WI38 (cell line): ENCODE results near the gene SLC8A2.
"Not testable (repeated sequence)": the region's sequence is repeated elsewhere in the genome, so short reads cannot be mapped to it uniquely, and the experiment has no call there.

Experiments used
- H3K4me3 ChIP-seq: 2 replicates; pipeline ENCODE4 v1.5.1; 2011; ENCODE audit warnings: low read depth, mild to moderate bottlenecking, control low read depth, low read length
- CTCF ChIP-seq: IDR thresholded peaks from 2 replicates; pipeline ENCODE4 v1.5.1; 2012; ENCODE audit warnings: low read depth, mild to moderate bottlenecking, control low read depth, low read length

Gene SLC8A2

GRCh38 chr19:47390533-47391488 is 80.9 kb downstream of the SLC8A2 start:
- TF ChIP-seq CTCF, result no peak
- H3K4me3 ChIP-seq, result no peak overlapping the region

- no peak overlapping the region for H3K4me3 ChIP-seq
- no peak for TF ChIP-seq CTCF
These were observed 82.5 kb downstream of the SLC8A2 start for GRCh38 chr19:47389150-47389556.

- H3K4me3 ChIP-seq, result not testable (repeated sequence)
These were observed 83.0 kb downstream of the SLC8A2 start for GRCh38 chr19:47388721-47389120.

- not testable (repeated sequence) for H3K4me3 ChIP-seq
These were observed 84.1 kb downstream of the SLC8A2 start for GRCh38 chr19:47387623-47388022.

GRCh38 chr19:47386582-47386981 is 85.1 kb downstream of the SLC8A2 start:
- not testable (repeated sequence) for H3K4me3 ChIP-seq

GRCh38 chr19:47384533-47384932 is 87.2 kb downstream of the SLC8A2 start:
- not testable (repeated sequence) for H3K4me3 ChIP-seq

- H3K4me3 ChIP-seq, result not testable (repeated sequence)
These were observed 87.8 kb downstream of the SLC8A2 start for GRCh38 chr19:47383890-47384289.

GRCh38 chr19:47381653-47382279 is 89.9 kb downstream of the SLC8A2 start:
- H3K4me3 ChIP-seq, result no peak overlapping the region
- TF ChIP-seq CTCF, result no peak

- no peak overlapping the region for H3K4me3 ChIP-seq
- no peak for TF ChIP-seq CTCF
These were observed 90.6 kb downstream of the SLC8A2 start for GRCh38 chr19:47381121-47381520.

- no peak overlapping the region for H3K4me3 ChIP-seq
- TF ChIP-seq CTCF, result no peak
These were observed 91.1 kb downstream of the SLC8A2 start for GRCh38 chr19:47380559-47380958.
